Endothelial cell of hepatic sinusoid (primary cell): ENCODE measurements around the gene OR7E24.
"Not testable (repeated sequence)": the region's sequence is repeated elsewhere in the genome, so short reads cannot be mapped to it uniquely, and the experiment has no call there.

Experiments
- in situ Hi-C: cut with HindIII; loops from 2 replicates; pipeline ENCODE4 v1.10.0; 2017; ENCODE audit warnings: low sequenced_read_pairs

Gene OR7E24

GRCh38 chr19:9250630-9251029, at the start of gene OR7E24:
Gene OR7E24 (plus strand): TSS chr19:9250930. CDS start chr19:9251044, 114 bp downstream.
- in situ Hi-C loops = no loop called here

DNA sequence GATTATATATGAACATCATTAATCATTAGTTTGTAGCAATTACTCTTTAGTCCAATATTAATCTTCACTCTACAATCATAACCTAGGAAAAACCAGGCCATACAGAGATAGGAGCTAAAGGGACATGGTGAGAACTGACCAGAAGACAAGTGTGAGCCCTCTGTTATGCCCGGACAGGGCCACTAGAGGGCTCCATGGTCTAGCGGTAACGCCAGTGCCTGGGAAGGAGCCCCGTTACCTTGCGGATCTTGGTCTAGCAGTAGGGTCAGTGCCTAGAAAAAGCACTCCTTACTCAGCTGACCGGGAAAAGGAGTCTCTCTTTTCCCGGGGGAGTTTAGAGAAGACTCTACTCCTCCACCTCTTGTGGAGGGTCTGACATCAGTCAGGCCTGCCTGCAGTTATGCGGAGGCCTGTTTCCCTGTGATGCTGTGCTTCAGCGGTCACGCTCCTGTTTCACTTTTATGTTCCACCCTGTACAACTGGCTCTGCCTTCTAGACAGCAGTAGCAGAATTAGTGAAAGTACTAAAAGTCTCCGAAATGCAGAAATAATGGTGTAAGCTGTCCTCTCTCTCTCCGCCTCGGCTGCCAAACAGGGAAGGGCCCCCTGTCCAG, 45.1 kb upstream of the OR7E24 start:
- in situ Hi-C loops = no loop called here

DNA sequence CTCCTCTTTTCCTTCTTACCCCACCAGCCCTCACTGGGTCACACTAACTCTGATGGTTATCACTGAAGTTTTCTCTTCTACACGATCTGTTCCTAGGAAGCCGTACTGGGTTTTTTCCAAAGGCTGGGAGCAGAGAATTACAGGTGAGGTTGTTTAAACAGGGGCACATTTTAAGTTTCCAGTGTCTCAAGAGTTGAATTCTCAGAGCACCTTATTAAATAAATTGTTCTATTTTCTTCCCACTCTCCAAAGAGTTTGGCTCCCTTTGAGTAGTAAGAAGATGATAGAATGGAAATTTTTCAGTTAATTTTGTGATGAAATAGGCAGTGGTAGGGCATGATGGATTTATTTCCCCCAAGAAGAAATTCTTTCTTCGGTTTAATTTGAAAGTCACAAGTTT, 31.2 kb upstream of the OR7E24 start, which contains the start of gene OR7D4:
Gene OR7D4 (minus strand): TSS at position 101 of the 400 bp plus-strand sequence. CDS start 4,752 bp downstream, outside the sequence.
- in situ Hi-C loops = no loop called here

- in situ Hi-C loops = no loop called here
These were observed 506 bp downstream of the OR7E24 start for GRCh38 chr19:9251236-9251635.

DNA sequence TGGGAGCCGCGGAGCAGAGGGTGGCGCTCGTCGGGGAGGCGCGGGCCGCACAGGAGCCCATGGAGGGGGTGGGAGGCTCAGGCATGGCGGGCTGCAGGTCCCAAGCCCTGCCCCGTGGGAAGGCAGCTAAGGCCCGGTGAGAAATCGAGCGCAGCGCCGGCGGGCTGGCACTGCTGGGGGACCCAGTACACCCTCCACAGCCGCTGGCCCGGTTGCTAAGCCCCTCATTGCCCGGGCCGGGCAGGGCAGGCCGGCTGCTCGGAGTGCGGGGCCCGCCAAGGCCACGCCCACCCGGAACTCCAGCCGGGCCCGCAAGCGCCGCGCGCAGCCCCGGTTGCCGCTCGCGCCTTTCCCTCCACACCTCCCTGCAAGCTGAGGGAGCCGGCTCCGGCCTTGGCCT, 32.8 kb downstream of the OR7E24 start:
- in situ Hi-C loops = not testable (repeated sequence)

DNA sequence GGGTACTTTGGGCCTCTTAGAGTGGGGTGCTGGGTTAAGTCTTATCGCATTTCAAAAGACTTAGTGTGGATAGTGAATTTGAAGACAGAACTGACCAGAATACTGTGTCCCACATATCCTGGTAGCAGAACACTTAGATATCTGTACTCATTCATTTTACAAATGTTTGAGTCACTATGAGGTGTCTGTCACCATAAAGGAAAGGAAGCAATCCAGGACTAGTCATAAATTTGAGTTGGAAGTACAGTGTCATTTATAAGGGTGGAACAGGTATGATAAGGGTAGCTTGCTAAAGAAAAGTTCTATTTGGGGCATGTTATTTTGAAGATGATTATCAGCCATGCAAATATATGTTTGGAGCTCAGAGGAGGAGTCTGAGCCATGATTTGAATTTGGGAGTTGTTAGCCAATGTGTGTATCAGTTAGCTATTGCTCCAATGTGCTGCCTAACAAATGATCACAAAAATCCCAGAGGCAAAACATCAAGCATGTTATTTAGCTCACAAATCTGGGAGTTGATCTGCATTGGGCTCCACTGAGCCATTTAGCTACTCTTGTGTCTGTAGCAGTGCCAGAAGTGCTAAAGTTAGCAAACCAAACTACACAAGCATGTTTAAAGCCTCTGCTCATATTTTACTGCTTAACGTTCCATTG, 38.6 kb downstream of the OR7E24 start:
- in situ Hi-C loops = no loop called here

GRCh38 chr19:9295411-9295849, 44.7 kb downstream of the OR7E24 start:
- in situ Hi-C loops = no loop called here

GRCh38 chr19:9296336-9296735, 45.6 kb downstream of the OR7E24 start:
- in situ Hi-C loops = no loop called here
